ENCODE data around the gene TMEM38A.

TMEM38A gene

GRCh38 chr19:16620018-16620417 is 40.9 kb upstream of the TMEM38A start:
- FAIRE-seq, result no peak
- TF ChIP-seq CTCF (IDR thresholded peaks at IDR 0.05; ENCODE audit: insufficient read depth, missing control alignments), result no peak
- DNase-seq (ENCODE audit: insufficient read length, low spot score), result no peak

- DNase-seq (ENCODE audit: insufficient read length, low spot score) (no peak), FAIRE-seq (no peak)
- no peak for TF ChIP-seq CTCF (IDR thresholded peaks at IDR 0.05; ENCODE audit: insufficient read depth, missing control alignments)
Measured at GRCh38 chr19:16620584-16620983, 40.4 kb upstream of the TMEM38A start.

GRCh38 chr19:16621165-16621800 is 39.7 kb upstream of the TMEM38A start:
- TF ChIP-seq CTCF (IDR thresholded peaks at IDR 0.05; ENCODE audit: insufficient read depth, missing control alignments), result no peak
- FAIRE-seq, result no peak
- DNase-seq (ENCODE audit: insufficient read length, low spot score), result no peak

GRCh38 chr19:16623066-16623465 is 37.9 kb upstream of the TMEM38A start:
- TF ChIP-seq CTCF (IDR thresholded peaks at IDR 0.05; ENCODE audit: insufficient read depth, missing control alignments), result no peak
- DNase-seq (ENCODE audit: insufficient read length, low spot score) (no peak), FAIRE-seq (no peak)

GRCh38 chr19:16623576-16623975 is 37.4 kb upstream of the TMEM38A start:
- FAIRE-seq (no peak), DNase-seq (ENCODE audit: insufficient read length, low spot score) (no peak)
- no peak for TF ChIP-seq CTCF (IDR thresholded peaks at IDR 0.05; ENCODE audit: insufficient read depth, missing control alignments)

- DNase-seq (ENCODE audit: insufficient read length, low spot score), result no peak
- TF ChIP-seq CTCF (IDR thresholded peaks at IDR 0.05; ENCODE audit: insufficient read depth, missing control alignments), result no peak
- no peak for FAIRE-seq
Measured at GRCh38 chr19:16624236-16624635, 36.7 kb upstream of the TMEM38A start.

- FAIRE-seq (no peak), DNase-seq (ENCODE audit: insufficient read length, low spot score) (no peak)
- TF ChIP-seq CTCF (IDR thresholded peaks at IDR 0.05; ENCODE audit: insufficient read depth, missing control alignments), result no peak
Measured at GRCh38 chr19:16625163-16625958, 35.6 kb upstream of the TMEM38A start.
